K562 (cell line): ENCODE data around the gene ASIP. TPM values are rescaled to one million over a fixed set of nuclear protein-coding genes. Genes with fewer than 3 reads are reported as not detected.

ENCODE experiments used
- ARID1B ChIP-seq: fragments of 450-650 bp; IDR thresholded peaks from 2 replicates; pipeline ENCODE4 v1.6.1; 2016; ENCODE audit warnings: antibody characterized with exemption, mild to moderate bottlenecking, inconsistent platforms
- CBFA2T2 ChIP-seq: fragments of 450-650 bp; conservative IDR thresholded peaks from 2 replicates; pipeline ENCODE4 v1.6.1; 2017; ENCODE audit warnings: mild to moderate bottlenecking
- CBFA2T3 ChIP-seq: fragments of 450-650 bp; IDR thresholded peaks from 2 replicates; pipeline ENCODE4 v1.6.1; 2017
- DPF2 ChIP-seq: fragments of 450-650 bp; IDR thresholded peaks from 2 replicates; pipeline ENCODE4 v1.6.1; 2016
- ETV1 ChIP-seq: fragments of 450-650 bp; conservative IDR thresholded peaks from 2 replicates; pipeline ENCODE4 v1.6.1; 2016; ENCODE audit warnings: missing genetic modification characterization, control low read depth, low read depth, missing compliant biosample characterization
- ETV5 ChIP-seq: sonication (generic); formaldehyde crosslinking; IDR thresholded peaks from 2 replicates; pipeline ENCODE4 v1.4.0; 2020; ENCODE audit warnings: low read depth, mild to moderate bottlenecking, missing genetic modification reagents
- JUN ChIP-seq, 2 experiments: sonication (generic) in 1 of 2; formaldehyde crosslinking in 1 of 2; IDR thresholded peaks; 2 replicates each; pipeline versions ENCODE4 v1.6.1 to v1.8.0; 2012 to 2022; ENCODE audit warnings: borderline replicate concordance in 2 of 2, mild to moderate bottlenecking in 2 of 2, improper control_type of control experiment in 1 of 2, low read depth in 1 of 2, low read length in 1 of 2, missing genetic modification reagents in 1 of 2
- NEUROD1 ChIP-seq: fragments of 150-350 bp; IDR thresholded peaks from 2 replicates; pipeline ENCODE4 v1.6.1; 2014; ENCODE audit warnings: borderline replicate concordance, low read length, low read depth; ENCODE audit not compliant: partially characterized antibody
- ZC3H4 ChIP-seq: sonication (generic); formaldehyde crosslinking; IDR thresholded peaks from 2 replicates; pipeline ENCODE4 v1.9.0; 2021; ENCODE audit warnings: missing genetic modification reagents, borderline replicate concordance
- ZNF133 ChIP-seq: fragments of 250-450 bp; sonication (Bioruptor Pico); IDR thresholded peaks from 2 replicates; pipeline ENCODE4 v1.4.0; 2020; ENCODE audit warnings: mild to moderate bottlenecking
- polyA plus RNA-seq, 8 experiments: library from polyadenylated mRNA; depleted of rRNA in 4 of 8; stranded (reverse) in 5 of 8; unstranded in 3 of 8; fragments of >200 nt; fragmentation: Nextera tagmentation in 2 of 8; fragmentation: Illumina TruSeq in 1 of 8; extraction: Ambion mirVana in 2 of 8; extraction: Trizol in 1 of 8; gene quantifications; 2 replicates each; pipeline versions ENCODE4 v1.2.1 to v1.2.3, GENCODE V29; 2011 to 2014; ENCODE audit warnings: inconsistent platforms in 1 of 8, missing spikeins in 1 of 8
- total RNA-seq, 7 experiments: library from RNA; depleted of rRNA in 6 of 7; stranded (reverse); fragments of >200 nt in 6 of 7; fragmentation: Illumina TruSeq in 2 of 7; extraction: Trizol in 2 of 7; gene quantifications; 2 replicates each; pipeline versions ENCODE4 v1.2.1 to v1.2.3, GENCODE V29; 2011 to 2021; ENCODE audit warnings: low replicate concordance in 1 of 7
- TF ChIP-seq, protein P1 (sequence below), 2 experiments: fragments of 450-650 bp; conservative IDR thresholded peaks; 2 replicates each; pipeline ENCODE4 v1.6.1; 2017; ENCODE audit warnings: mild to moderate bottlenecking in 2 of 2, moderate library complexity in 2 of 2
- TF ChIP-seq, protein P2 (sequence below): fragments of 200-800 bp; sonication (Bioruptor generic); IDR thresholded peaks from 2 replicates; pipeline ENCODE4 v1.6.1; 2017; ENCODE audit warnings: missing genetic modification characterization, missing compliant biosample characterization
- TF ChIP-seq, protein P3 (sequence below): fragments of 450-650 bp; IDR thresholded peaks from 2 replicates; pipeline ENCODE4 v1.6.1; 2017; ENCODE audit warnings: antibody characterized with exemption, mild to moderate bottlenecking

The ASIP gene
- total and polyA plus RNA-seq, 9 of the 15 experiments (the other 6 are each of a cell fraction or from before 2014, with no cell fraction given) = not detected

DNA sequence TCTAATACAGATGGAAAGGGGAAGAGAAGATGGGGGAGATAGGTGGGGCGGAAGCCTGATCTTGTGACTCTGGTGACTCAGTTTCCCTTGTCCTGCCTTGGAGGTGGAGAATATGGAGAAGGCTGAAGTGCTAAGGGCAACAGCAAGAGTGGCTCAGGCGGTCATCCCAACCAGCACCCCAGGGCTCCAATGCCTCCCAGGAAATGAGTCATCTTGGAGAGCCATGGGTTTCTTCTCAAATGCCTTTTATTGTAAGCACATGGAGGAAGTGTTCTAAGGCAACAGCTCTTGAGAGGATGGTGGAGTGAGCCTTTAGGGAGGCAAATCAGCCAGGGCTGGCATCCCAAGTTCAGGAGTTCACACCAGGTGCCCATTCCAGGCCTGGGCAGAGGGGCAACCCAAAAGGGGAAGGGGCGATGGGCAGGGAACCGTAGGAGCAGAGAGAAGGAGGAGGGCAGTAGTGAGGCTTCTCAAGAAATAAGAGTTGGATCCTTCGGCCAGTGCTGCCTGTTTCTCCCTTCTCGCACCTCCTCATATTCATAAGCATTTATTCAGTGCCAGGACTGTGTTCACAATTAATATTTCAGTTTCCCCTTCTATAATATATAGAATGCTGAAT lies 75.1 kb downstream of the ASIP start (continued):
- TF ChIP-seq, protein P1, sequence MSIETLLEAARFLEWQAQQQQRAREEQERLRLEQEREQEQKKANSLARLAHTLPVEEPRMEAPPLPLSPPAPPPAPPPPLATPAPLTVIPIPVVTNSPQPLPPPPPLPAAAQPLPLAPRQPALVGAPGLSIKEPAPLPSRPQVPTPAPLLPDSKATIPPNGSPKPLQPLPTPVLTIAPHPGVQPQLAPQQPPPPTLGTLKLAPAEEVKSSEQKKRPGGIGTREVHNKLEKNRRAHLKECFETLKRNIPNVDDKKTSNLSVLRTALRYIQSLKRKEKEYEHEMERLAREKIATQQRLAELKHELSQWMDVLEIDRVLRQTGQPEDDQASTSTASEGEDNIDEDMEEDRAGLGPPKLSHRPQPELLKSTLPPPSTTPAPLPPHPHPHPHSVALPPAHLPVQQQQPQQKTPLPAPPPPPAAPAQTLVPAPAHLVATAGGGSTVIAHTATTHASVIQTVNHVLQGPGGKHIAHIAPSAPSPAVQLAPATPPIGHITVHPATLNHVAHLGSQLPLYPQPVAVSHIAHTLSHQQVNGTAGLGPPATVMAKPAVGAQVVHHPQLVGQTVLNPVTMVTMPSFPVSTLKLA (conservative IDR thresholded peaks at IDR 0.05) = 0 out of 4 replicates have a peak, but pooled peaks of 1 of the 2 experiments have one; percentile 41
- TF ChIP-seq CBFA2T2 (no peak), JUN (IDR thresholded peaks at IDR 0.05; ENCODE audit: borderline replicate concordance, low read depth, low read length) (peak; percentile 60; the same call in 1 of the 2 replicates), JUN (CRISPR knock-in tag; IDR thresholded peaks at IDR 0.05; ENCODE audit: borderline replicate concordance) (no peak), NEUROD1 (no peak), DPF2 (peak; percentile 51; the same call in 1 of the 2 replicates), ZNF133 (no peak), CBFA2T3 (no peak), ETV5 (CRISPR knock-in tag) (peak; percentile 69; the same call in 1 of the 2 replicates), ETV1 (peak; percentile 50; the same call in 1 of the 2 replicates), ZC3H4 (no peak), ARID1B (peak; percentile 43)
- TF ChIP-seq, protein P2, sequence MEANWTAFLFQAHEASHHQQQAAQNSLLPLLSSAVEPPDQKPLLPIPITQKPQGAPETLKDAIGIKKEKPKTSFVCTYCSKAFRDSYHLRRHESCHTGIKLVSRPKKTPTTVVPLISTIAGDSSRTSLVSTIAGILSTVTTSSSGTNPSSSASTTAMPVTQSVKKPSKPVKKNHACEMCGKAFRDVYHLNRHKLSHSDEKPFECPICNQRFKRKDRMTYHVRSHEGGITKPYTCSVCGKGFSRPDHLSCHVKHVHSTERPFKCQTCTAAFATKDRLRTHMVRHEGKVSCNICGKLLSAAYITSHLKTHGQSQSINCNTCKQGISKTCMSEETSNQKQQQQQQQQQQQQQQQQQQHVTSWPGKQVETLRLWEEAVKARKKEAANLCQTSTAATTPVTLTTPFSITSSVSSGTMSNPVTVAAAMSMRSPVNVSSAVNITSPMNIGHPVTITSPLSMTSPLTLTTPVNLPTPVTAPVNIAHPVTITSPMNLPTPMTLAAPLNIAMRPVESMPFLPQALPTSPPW = peak; percentile 18; the same call in 1 of the 2 replicates
- TF ChIP-seq, protein P3, sequence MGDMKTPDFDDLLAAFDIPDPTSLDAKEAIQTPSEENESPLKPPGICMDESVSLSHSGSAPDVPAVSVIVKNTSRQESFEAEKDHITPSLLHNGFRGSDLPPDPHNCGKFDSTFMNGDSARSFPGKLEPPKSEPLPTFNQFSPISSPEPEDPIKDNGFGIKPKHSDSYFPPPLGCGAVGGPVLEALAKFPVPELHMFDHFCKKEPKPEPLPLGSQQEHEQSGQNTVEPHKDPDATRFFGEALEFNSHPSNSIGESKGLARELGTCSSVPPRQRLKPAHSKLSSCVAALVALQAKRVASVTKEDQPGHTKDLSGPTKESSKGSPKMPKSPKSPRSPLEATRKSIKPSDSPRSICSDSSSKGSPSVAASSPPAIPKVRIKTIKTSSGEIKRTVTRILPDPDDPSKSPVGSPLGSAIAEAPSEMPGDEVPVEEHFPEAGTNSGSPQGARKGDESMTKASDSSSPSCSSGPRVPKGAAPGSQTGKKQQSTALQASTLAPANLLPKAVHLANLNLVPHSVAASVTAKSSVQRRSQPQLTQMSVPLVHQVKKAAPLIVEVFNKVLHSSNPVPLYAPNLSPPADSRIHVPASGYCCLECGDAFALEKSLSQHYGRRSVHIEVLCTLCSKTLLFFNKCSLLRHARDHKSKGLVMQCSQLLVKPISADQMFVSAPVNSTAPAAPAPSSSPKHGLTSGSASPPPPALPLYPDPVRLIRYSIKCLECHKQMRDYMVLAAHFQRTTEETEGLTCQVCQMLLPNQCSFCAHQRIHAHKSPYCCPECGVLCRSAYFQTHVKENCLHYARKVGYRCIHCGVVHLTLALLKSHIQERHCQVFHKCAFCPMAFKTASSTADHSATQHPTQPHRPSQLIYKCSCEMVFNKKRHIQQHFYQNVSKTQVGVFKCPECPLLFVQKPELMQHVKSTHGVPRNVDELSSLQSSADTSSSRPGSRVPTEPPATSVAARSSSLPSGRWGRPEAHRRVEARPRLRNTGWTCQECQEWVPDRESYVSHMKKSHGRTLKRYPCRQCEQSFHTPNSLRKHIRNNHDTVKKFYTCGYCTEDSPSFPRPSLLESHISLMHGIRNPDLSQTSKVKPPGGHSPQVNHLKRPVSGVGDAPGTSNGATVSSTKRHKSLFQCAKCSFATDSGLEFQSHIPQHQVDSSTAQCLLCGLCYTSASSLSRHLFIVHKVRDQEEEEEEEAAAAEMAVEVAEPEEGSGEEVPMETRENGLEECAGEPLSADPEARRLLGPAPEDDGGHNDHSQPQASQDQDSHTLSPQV = peak; percentile 66; the same call in 1 of the 2 replicates
